A549 (cell line): ENCODE results near the gene SOX2.

Experiments
- EP300 ChIP-seq, 2 experiments: fragments of >200 bp; sonication (Bioruptor Twin); formaldehyde crosslinking; IDR thresholded peaks; 2 replicates in 1 of 2; 3 replicates in 1 of 2; pipeline ENCODE4 v1.6.1; 2016 to 2017
- MYC ChIP-seq: IDR thresholded peaks from 2 replicates; pipeline ENCODE4 v1.6.1; 2012; ENCODE audit warnings: mild to moderate bottlenecking, inconsistent platforms, low read length, improper control_type of control experiment, borderline replicate concordance
- POLR2A ChIP-seq: IDR thresholded peaks from 2 replicates; pipeline ENCODE4 v1.6.1; 2012; ENCODE audit warnings: mild to moderate bottlenecking, low read length
- RAD21 ChIP-seq, 2 experiments: fragments of >200 bp in 1 of 2; sonication (Bioruptor Twin) in 1 of 2; formaldehyde crosslinking in 1 of 2; IDR thresholded peaks in 1 of 2; conservative IDR thresholded peaks in 1 of 2; 2 replicates in 1 of 2; 3 replicates in 1 of 2; pipeline ENCODE4 v1.6.1; 2012 to 2018; ENCODE audit warnings: inconsistent platforms in 1 of 2
- RCOR1 ChIP-seq: fragments of 150-350 bp; IDR thresholded peaks from 2 replicates; pipeline ENCODE4 v1.6.1; 2014; ENCODE audit warnings: antibody characterized with exemption, low read length, low read depth
- TF ChIP-seq, protein P1 (sequence below): IDR thresholded peaks from 2 replicates; pipeline ENCODE4 v1.6.1; 2012; ENCODE audit warnings: low read depth, borderline replicate concordance
- TF ChIP-seq, protein P2 (sequence below): fragments of >200 bp; sonication (Bioruptor Twin); formaldehyde crosslinking; IDR thresholded peaks from 3 replicates; pipeline ENCODE4 v1.5.1; 2016
- TF ChIP-seq, protein P3 (sequence below): fragments of 250-450 bp; sonication (Bioruptor Pico); IDR thresholded peaks from 2 replicates; pipeline ENCODE4 v1.5.0; 2021; ENCODE audit warnings: mild to moderate bottlenecking, moderate library complexity, borderline replicate concordance

DNA sequence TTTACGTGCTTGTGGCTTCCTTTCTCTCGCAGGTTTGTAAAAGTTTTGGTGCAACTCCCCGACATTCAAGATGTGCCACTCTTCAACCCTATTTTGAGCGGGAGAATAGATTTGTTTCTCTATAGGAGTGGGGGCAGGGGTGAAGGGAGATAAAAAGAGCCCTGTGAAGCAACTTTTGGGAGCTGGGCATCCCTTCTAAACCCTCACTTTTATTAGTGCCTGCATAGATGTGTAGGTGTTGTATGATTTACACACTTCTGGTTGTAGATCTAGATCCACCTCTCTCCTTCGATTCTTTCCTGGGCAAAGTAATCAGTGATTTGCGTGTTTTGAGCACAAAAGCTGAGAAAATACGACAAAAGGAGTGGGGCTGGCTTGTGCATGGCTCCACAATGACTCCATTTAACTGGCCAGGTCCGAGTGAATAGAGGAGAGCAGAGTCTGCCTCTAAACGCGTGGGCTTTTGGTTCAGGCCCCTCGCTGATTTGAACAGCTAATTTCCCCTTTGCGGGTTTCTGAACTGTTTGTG, 17.7 kb downstream of the SOX2 start:
- TF ChIP-seq, protein P1, sequence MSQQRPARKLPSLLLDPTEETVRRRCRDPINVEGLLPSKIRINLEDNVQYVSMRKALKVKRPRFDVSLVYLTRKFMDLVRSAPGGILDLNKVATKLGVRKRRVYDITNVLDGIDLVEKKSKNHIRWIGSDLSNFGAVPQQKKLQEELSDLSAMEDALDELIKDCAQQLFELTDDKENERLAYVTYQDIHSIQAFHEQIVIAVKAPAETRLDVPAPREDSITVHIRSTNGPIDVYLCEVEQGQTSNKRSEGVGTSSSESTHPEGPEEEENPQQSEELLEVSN = no peak
- TF ChIP-seq POLR2A (no peak), RCOR1 (no peak), EP300 (IDR thresholded peaks at IDR 0.05) (no peak), RAD21 (conservative IDR thresholded peaks at IDR 0.05 in 1 of 2, IDR thresholded peaks at IDR 0.05 in 1 of 2) (no peak), MYC (no peak)
- TF ChIP-seq, protein P2, sequence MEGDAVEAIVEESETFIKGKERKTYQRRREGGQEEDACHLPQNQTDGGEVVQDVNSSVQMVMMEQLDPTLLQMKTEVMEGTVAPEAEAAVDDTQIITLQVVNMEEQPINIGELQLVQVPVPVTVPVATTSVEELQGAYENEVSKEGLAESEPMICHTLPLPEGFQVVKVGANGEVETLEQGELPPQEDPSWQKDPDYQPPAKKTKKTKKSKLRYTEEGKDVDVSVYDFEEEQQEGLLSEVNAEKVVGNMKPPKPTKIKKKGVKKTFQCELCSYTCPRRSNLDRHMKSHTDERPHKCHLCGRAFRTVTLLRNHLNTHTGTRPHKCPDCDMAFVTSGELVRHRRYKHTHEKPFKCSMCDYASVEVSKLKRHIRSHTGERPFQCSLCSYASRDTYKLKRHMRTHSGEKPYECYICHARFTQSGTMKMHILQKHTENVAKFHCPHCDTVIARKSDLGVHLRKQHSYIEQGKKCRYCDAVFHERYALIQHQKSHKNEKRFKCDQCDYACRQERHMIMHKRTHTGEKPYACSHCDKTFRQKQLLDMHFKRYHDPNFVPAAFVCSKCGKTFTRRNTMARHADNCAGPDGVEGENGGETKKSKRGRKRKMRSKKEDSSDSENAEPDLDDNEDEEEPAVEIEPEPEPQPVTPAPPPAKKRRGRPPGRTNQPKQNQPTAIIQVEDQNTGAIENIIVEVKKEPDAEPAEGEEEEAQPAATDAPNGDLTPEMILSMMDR = no peak
- TF ChIP-seq, protein P3, sequence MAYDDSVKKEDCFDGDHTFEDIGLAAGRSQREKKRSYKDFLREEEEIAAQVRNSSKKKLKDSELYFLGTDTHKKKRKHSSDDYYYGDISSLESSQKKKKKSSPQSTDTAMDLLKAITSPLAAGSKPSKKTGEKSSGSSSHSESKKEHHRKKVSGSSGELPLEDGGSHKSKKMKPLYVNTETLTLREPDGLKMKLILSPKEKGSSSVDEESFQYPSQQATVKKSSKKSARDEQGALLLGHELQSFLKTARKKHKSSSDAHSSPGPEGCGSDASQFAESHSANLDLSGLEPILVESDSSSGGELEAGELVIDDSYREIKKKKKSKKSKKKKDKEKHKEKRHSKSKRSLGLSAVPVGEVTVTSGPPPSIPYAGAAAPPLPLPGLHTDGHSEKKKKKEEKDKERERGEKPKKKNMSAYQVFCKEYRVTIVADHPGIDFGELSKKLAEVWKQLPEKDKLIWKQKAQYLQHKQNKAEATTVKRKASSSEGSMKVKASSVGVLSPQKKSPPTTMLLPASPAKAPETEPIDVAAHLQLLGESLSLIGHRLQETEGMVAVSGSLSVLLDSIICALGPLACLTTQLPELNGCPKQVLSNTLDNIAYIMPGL (CRISPR knock-in tag) = no peak
